ENCODE measurements around the gene ZNF407. TPM values are rescaled to one million over a fixed set of nuclear protein-coding genes. Genes with fewer than 3 reads are reported as not detected.

The ZNF407 gene
- total and polyA plus RNA-seq, 3 donors from 2014 or later = 10.9 to 35.9 (median 30.8) TPM

GRCh38 chr18:75023473-75023872 lies 425.8 kb downstream of the ZNF407 start:
- Histone ChIP-seq H3K4me3 (no peak overlapping the region), H3K9me3 (no peaks in the 10 kb centered on the region), H3K4me1 (no peaks in the 10 kb centered on the region), H3K36me3 (ENCODE audit: low read depth, missing control alignments) (no peaks in the 10 kb centered on the region), H3K27me3 (no peaks in the 10 kb centered on the region), H3K27ac (no peak overlapping the region)
- TF ChIP-seq POLR2A (IDR thresholded peaks at IDR 0.05) = no peak
- TF ChIP-seq CTCF (IDR thresholded peaks at IDR 0.05) = no peak
- intact Hi-C loops (cut with DNase I; ENCODE audit: low total_unique reads) = no loop called here
- WGBS, 2 donors = 83 to 88% methylated on average over 4 of the region's 4 CpGs
- DNase-seq = no peak

- TF ChIP-seq CTCF (IDR thresholded peaks at IDR 0.05) = no peak
- no peak for TF ChIP-seq POLR2A (IDR thresholded peaks at IDR 0.05)
- intact Hi-C loops (cut with DNase I; ENCODE audit: low total_unique reads) = no loop called here
- H3K4me3 ChIP-seq = no peak overlapping the region
- no peaks in the 10 kb centered on the region for H3K27me3 ChIP-seq
- no peak overlapping the region for H3K27ac ChIP-seq
- WGBS, 2 donors = 89 to 94% methylated on average over 8 of the region's 8 CpGs
- no peaks in the 10 kb centered on the region for H3K36me3 ChIP-seq (ENCODE audit: low read depth, missing control alignments)
- DNase-seq = no peak
- no peaks in the 10 kb centered on the region for H3K9me3 ChIP-seq
- H3K4me1 ChIP-seq = no peaks in the 10 kb centered on the region
Measured at GRCh38 chr18:75024871-75025270, 427.2 kb downstream of the ZNF407 start.

GRCh38 chr18:75025573-75025972 lies 427.9 kb downstream of the ZNF407 start:
- Histone ChIP-seq H3K27ac (no peak overlapping the region), H3K27me3 (no peaks in the 10 kb centered on the region), H3K4me1 (no peaks in the 10 kb centered on the region), H3K4me3 (no peak overlapping the region), H3K9me3 (no peaks in the 10 kb centered on the region), H3K36me3 (ENCODE audit: low read depth, missing control alignments) (no peaks in the 10 kb centered on the region)
- no peak for TF ChIP-seq POLR2A (IDR thresholded peaks at IDR 0.05)
- no peak for TF ChIP-seq CTCF (IDR thresholded peaks at IDR 0.05)
- intact Hi-C loops (cut with DNase I; ENCODE audit: low total_unique reads) = no loop called here
- DNase-seq = no peak
- WGBS, 2 donors = 88 to 97% methylated on average over 2 of the region's 2 CpGs

- Histone ChIP-seq H3K4me3 (no peak overlapping the region), H3K9me3 (no peaks in the 10 kb centered on the region), H3K4me1 (no peaks in the 10 kb centered on the region), H3K27ac (no peak overlapping the region), H3K36me3 (ENCODE audit: low read depth, missing control alignments) (no peaks in the 10 kb centered on the region), H3K27me3 (no peaks in the 10 kb centered on the region)
- intact Hi-C loops (cut with DNase I; ENCODE audit: low total_unique reads) = no loop called here
- TF ChIP-seq POLR2A (IDR thresholded peaks at IDR 0.05) = no peak
- no peak for TF ChIP-seq CTCF (IDR thresholded peaks at IDR 0.05)
- 81 to 92% methylated on average over 15 to 16 of the region's 16 CpGs for WGBS, 2 donors
- DNase-seq = no peak
Measured at GRCh38 chr18:75029481-75029880, 431.8 kb downstream of the ZNF407 start.

- Histone ChIP-seq H3K9me3 (no peaks in the 10 kb centered on the region), H3K4me1 (no peaks in the 10 kb centered on the region), H3K4me3 (no peak overlapping the region), H3K27ac (no peak overlapping the region), H3K27me3 (no peaks in the 10 kb centered on the region), H3K36me3 (ENCODE audit: low read depth, missing control alignments) (no peaks in the 10 kb centered on the region)
- no peak for DNase-seq
- TF ChIP-seq POLR2A (IDR thresholded peaks at IDR 0.05) (no peak), CTCF (IDR thresholded peaks at IDR 0.05) (no peak)
- intact Hi-C loops (cut with DNase I; ENCODE audit: low total_unique reads) = no loop called here
- WGBS, 2 donors = 92 to 93% methylated on average over 11 of the region's 11 CpGs
Measured at GRCh38 chr18:75031717-75032317, 434.1 kb downstream of the ZNF407 start.

Measured in testis (tissue), 3 donors.